ENCODE measurements around the gene RNF126. TPM values are rescaled to one million over a fixed set of nuclear protein-coding genes. Genes with fewer than 3 reads are reported as not detected.
A peak's percentile ranks its signal among the peaks of the same experiment; 100 is the strongest.
"Not testable (repeated sequence)": the region's sequence is repeated elsewhere in the genome, so short reads cannot be mapped to it uniquely, and the experiment has no call there.

The RNF126 gene
- total RNA-seq, 1 donor from 2014 or later: 68.0 TPM

GRCh38 chr19:676339-677105, 13.5 kb upstream of the RNF126 start, which contains the start of gene FSTL3:
TSS of gene FSTL3 (plus strand) at chr19:676392. CDS start at chr19:676424, 32 bp downstream.
- H3K4me3 ChIP-seq: peak within 1 kb of the TSS; percentile 59 to 72
- no peaks in the 10 kb centered on the region for H3K27me3 ChIP-seq
- H3K36me3 ChIP-seq: no peaks in the 10 kb centered on the region
- DNase-seq (ENCODE audit: extremely low spot score in 2 of 2): no peak
- peaks cover 41% of the 10 kb centered on the region for H3K4me1 ChIP-seq
- TF ChIP-seq POLR2AphosphoS5 (IDR thresholded peaks at IDR 0.05; ENCODE audit: insufficient read depth in 1 of 2, low read depth in 1 of 2) (peak in 1 of 2 donors; percentile 55), POLR2A (IDR thresholded peaks at IDR 0.05) (peak in 1 of 2 donors; percentile 67), CTCF (IDR thresholded peaks at IDR 0.05) (no peak)
- no peaks in the 10 kb centered on the region for H3K9me3 ChIP-seq
- peak within 1 kb of the TSS; percentile 99 for H3K27ac ChIP-seq
- intact Hi-C loops (cut with DNase I): no loop called here

GRCh38 chr19:676007-676338, 13.0 kb upstream of the RNF126 start:
- Histone ChIP-seq H3K36me3 (no peaks in the 10 kb centered on the region), H3K9me3 (no peaks in the 10 kb centered on the region), H3K27ac (peak overlapping the region; percentile 99), H3K27me3 (no peaks in the 10 kb centered on the region), H3K4me1 (peaks cover 41% of the 10 kb centered on the region), H3K4me3 (peak overlapping the region; percentile 59 to 72)
- TF ChIP-seq CTCF (IDR thresholded peaks at IDR 0.05) (no peak), POLR2A (IDR thresholded peaks at IDR 0.05) (no peak), POLR2AphosphoS5 (IDR thresholded peaks at IDR 0.05; ENCODE audit: insufficient read depth in 1 of 2, low read depth in 1 of 2) (no peak)
- DNase-seq (ENCODE audit: extremely low spot score in 2 of 2): no peak
- intact Hi-C loops (cut with DNase I): no loop called here

- H3K9me3 ChIP-seq: no peaks in the 10 kb centered on the region
- intact Hi-C loops (cut with DNase I): no loop called here
- H3K4me1 ChIP-seq: peaks cover 39% of the 10 kb centered on the region
- no peak for TF ChIP-seq POLR2A (IDR thresholded peaks at IDR 0.05)
- TF ChIP-seq CTCF (IDR thresholded peaks at IDR 0.05): no peak
- no peak for TF ChIP-seq POLR2AphosphoS5 (IDR thresholded peaks at IDR 0.05; ENCODE audit: insufficient read depth in 1 of 2, low read depth in 1 of 2)
- no peak for DNase-seq (ENCODE audit: extremely low spot score in 2 of 2)
- peak overlapping the region; percentile 12 for H3K27ac ChIP-seq
- no peaks in the 10 kb centered on the region for H3K27me3 ChIP-seq
- H3K4me3 ChIP-seq: no peak overlapping the region
- no peaks in the 10 kb centered on the region for H3K36me3 ChIP-seq
These were observed 11.5 kb upstream of the RNF126 start for GRCh38 chr19:674282-675151.

- no peak for DNase-seq (ENCODE audit: extremely low spot score in 2 of 2)
- H3K4me1 ChIP-seq: peaks cover 5% of the 10 kb centered on the region
- no peak overlapping the region for H3K4me3 ChIP-seq
- no peaks in the 10 kb centered on the region for H3K9me3 ChIP-seq
- H3K27me3 ChIP-seq: no peaks in the 10 kb centered on the region
- TF ChIP-seq CTCF (IDR thresholded peaks at IDR 0.05) (no peak), POLR2A (IDR thresholded peaks at IDR 0.05) (no peak), POLR2AphosphoS5 (IDR thresholded peaks at IDR 0.05; ENCODE audit: insufficient read depth in 1 of 2, low read depth in 1 of 2) (no peak)
- no peak overlapping the region for H3K27ac ChIP-seq
- intact Hi-C loops (cut with DNase I): no loop called here
- H3K36me3 ChIP-seq: no peaks in the 10 kb centered on the region
These were observed 7.6 kb upstream of the RNF126 start for GRCh38 chr19:670609-671075.

- peaks cover 14% of the 10 kb centered on the region for H3K4me1 ChIP-seq
- H3K27ac ChIP-seq; DNase-seq (ENCODE audit: extremely low spot score in 2 of 2); H3K36me3 ChIP-seq; H3K27me3 ChIP-seq; H3K9me3 ChIP-seq; H3K4me3 ChIP-seq: not testable (repeated sequence)
- intact Hi-C loops (cut with DNase I): loop anchor here (5.0 kb wide), 1 partner anchor 63 kb away; no protein-coding TSS in a partner anchor
These were observed 5.8 kb upstream of the RNF126 start for GRCh38 chr19:668675-669434.

- not testable (repeated sequence) for H3K27me3 ChIP-seq; H3K27ac ChIP-seq; H3K36me3 ChIP-seq; DNase-seq (ENCODE audit: extremely low spot score in 2 of 2); H3K4me3 ChIP-seq; H3K9me3 ChIP-seq
- H3K4me1 ChIP-seq: peaks cover 21% of the 10 kb centered on the region
- intact Hi-C loops (cut with DNase I): loop anchor here (5.0 kb wide), 1 partner anchor 65 kb away; no protein-coding TSS in a partner anchor
These were observed 4.1 kb upstream of the RNF126 start for GRCh38 chr19:666985-667573.
